Karpas-422 (cell line): ENCODE results near the gene AS3MT. TPM values are rescaled to one million over a fixed set of nuclear protein-coding genes. Genes with fewer than 3 reads are reported as not detected.

Source experiments
- DNase-seq: peaks from one replicate; pipeline ENCODE4 v3.0.0-alpha.2; 2015
- H2AFZ ChIP-seq: fragments of 200-600 bp; sonication (generic); 2 replicates; pipeline ENCODE4 v1.6.1; 2014; ENCODE audit warnings: antibody characterized with exemption, low read length, mixed read lengths
- H3K27ac ChIP-seq: fragments of 200-600 bp; sonication (generic); 2 replicates; pipeline ENCODE4 v1.5.1; 2014; ENCODE audit warnings: mild to moderate bottlenecking, low read length, moderate library complexity
- H3K27me3 ChIP-seq: fragments of 200-600 bp; sonication (generic); 2 replicates; pipeline ENCODE4 v1.6.1; 2014; ENCODE audit warnings: low read length, mixed read lengths
- H3K36me3 ChIP-seq: fragments of 200-600 bp; sonication (generic); 2 replicates; pipeline ENCODE4 v1.6.1; 2014; ENCODE audit warnings: low read length, mixed read lengths; ENCODE audit not compliant: insufficient read depth
- H3K4me1 ChIP-seq: fragments of 200-600 bp; sonication (generic); 2 replicates; pipeline ENCODE4 v1.6.1; 2014; ENCODE audit warnings: mild to moderate bottlenecking, low read length, mixed read lengths
- H3K4me2 ChIP-seq: fragments of 200-600 bp; sonication (generic); 2 replicates; pipeline ENCODE4 v1.6.1; 2014; ENCODE audit warnings: low read length, low read depth, mild to moderate bottlenecking; ENCODE audit not compliant: poor library complexity, severe bottlenecking
- H3K4me3 ChIP-seq: fragments of 200-600 bp; sonication (generic); 2 replicates; pipeline ENCODE4 v1.5.1; 2014; ENCODE audit warnings: mild to moderate bottlenecking, antibody characterized with exemption, low read length, mixed read lengths
- H3K79me2 ChIP-seq: fragments of 200-600 bp; sonication (generic); 2 replicates; pipeline ENCODE4 v1.6.1; 2014; ENCODE audit warnings: mild to moderate bottlenecking, low read length, mixed read lengths
- H3K9ac ChIP-seq: fragments of 200-600 bp; sonication (generic); 2 replicates; pipeline ENCODE4 v1.6.0; 2014; ENCODE audit warnings: low read length
- H3K9me2 ChIP-seq: fragments of 200-600 bp; sonication (generic), shearing (Covaris generic); replicated peaks from 2 replicates; pipeline ENCODE4 v1.6.0; 2014; ENCODE audit warnings: mild to moderate bottlenecking, low read length, moderate library complexity; ENCODE audit not compliant: insufficient read depth
- H3K9me3 ChIP-seq: fragments of 300-700, 200-600 bp; sonication (generic); 2 replicates; pipeline ENCODE4 v1.6.1; 2014; ENCODE audit warnings: low read length, mixed read lengths
- H4K20me1 ChIP-seq: fragments of 200-600 bp; sonication (generic); 2 replicates; pipeline ENCODE4 v1.6.1; 2014; ENCODE audit warnings: mild to moderate bottlenecking, antibody characterized with exemption, low read length, low read depth; ENCODE audit not compliant: insufficient read depth
- total RNA-seq: library from RNA; depleted of rRNA; stranded (reverse); fragments of >200 nt; shearing (Covaris generic); gene quantifications from 2 replicates; pipeline ENCODE4 v1.2.3, GENCODE V29; 2014; ENCODE audit warnings: low replicate concordance

Gene AS3MT
- total RNA-seq, 1 experiment from 2014 or later: not detected

DNA sequence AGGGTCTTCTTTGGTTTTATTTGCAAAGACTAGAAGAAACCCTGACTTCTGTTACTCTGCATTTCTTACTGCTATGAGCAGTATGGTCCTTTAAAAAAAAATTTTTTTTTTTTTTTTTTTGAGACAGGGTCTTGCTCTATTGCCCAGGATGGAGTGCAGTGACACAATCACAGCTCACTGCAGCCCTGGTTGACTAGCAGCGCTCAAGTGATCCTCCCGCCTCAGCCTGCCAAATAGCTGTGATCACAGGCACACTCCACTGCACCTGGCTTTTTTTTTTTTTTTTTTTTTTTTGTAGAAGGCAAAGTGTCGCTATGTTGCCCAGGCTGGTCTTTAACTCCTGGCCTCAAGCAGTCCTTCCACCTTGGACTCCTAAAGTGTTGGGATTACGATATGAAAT lies 66.2 kb downstream of the AS3MT start:
- Histone ChIP-seq H3K9me2 (no peaks in the 10 kb centered on the region), H3K4me2 (no peak overlapping the region), H4K20me1 (peaks cover 11% of the 10 kb centered on the region; the same call in 1 of the 2 replicates), H3K36me3 (no peaks in the 10 kb centered on the region), H3K9me3 (no peaks in the 10 kb centered on the region), H3K27ac (no peak overlapping the region), H2AFZ (no peak overlapping the region), H3K79me2 (no peaks in the 10 kb centered on the region), H3K27me3 (no peaks in the 10 kb centered on the region), H3K4me3 (no peak overlapping the region), H3K4me1 (no peaks in the 10 kb centered on the region), H3K9ac (no peak overlapping the region)
- no peak for DNase-seq

DNA sequence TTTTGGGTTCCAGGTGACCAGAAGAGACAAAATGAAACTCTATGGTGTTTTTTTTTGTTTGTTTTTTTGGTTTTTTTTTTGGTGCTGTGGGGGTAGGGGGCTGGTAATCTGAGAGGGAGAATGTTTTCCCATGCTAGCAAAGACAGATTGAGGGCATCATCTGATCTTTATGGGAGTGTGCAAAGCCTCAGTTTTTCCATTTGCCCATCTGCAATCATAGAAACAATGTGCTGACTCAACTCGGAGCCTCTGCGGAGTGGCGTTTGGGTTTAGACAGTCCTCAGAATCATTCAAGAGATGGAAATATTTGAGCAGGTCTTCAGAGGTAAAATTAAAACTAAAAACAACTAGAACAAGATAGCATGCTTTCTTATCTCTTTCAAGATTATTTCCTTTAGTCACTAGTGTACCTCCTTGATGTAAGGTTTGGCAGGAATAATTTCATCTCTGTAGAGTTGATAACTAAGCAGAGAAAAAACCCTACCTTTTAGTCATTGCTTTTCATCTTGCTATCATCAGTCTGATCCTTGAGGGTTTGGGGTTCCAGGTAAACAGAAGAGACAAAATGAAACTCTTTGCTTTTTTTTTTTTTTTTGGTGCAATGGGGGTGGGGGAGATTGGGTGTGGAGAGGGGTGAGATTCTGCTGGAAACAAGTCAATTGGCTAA lies 66.8 kb downstream of the AS3MT start:
- Histone ChIP-seq H3K79me2 (no peaks in the 10 kb centered on the region), H3K27me3 (no peaks in the 10 kb centered on the region), H3K27ac (no peak overlapping the region), H3K36me3 (no peaks in the 10 kb centered on the region), H3K9me2 (no peaks in the 10 kb centered on the region), H3K4me1 (no peaks in the 10 kb centered on the region), H4K20me1 (peaks cover 7% of the 10 kb centered on the region; the same call in 1 of the 2 replicates), H3K4me2 (no peak overlapping the region), H2AFZ (no peak overlapping the region), H3K9me3 (no peaks in the 10 kb centered on the region), H3K9ac (no peak overlapping the region), H3K4me3 (no peak overlapping the region)
- DNase-seq: no peak

DNA sequence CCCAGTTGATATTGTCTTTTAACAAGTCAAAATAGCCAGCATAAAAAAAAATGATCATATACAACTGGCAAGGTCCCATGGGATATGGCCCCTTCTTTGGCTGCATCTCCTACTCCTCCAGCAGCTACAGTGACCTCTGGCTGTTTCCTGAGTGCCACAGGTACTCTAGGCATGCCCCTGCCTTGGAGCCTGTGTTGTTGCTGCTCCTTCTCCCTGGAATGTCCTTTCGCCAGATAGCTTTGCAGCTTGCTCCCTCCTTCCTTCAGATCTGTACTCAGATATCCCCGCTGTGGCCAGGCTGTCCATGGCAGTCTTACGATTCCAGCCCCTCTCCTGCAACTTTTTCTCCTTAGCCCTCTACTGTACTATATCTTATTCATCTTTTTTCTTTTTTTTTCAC lies 72.1 kb downstream of the AS3MT start:
- Histone ChIP-seq H2AFZ (no peak overlapping the region), H3K27ac (no peak overlapping the region), H3K36me3 (no peaks in the 10 kb centered on the region), H3K9ac (no peak overlapping the region), H3K79me2 (no peaks in the 10 kb centered on the region), H3K9me3 (no peaks in the 10 kb centered on the region), H3K27me3 (no peaks in the 10 kb centered on the region), H4K20me1 (peaks cover 11% of the 10 kb centered on the region; the same call in 1 of the 2 replicates), H3K4me1 (no peaks in the 10 kb centered on the region), H3K9me2 (no peaks in the 10 kb centered on the region), H3K4me2 (no peak overlapping the region), H3K4me3 (no peak overlapping the region)
- DNase-seq: no peak

DNA sequence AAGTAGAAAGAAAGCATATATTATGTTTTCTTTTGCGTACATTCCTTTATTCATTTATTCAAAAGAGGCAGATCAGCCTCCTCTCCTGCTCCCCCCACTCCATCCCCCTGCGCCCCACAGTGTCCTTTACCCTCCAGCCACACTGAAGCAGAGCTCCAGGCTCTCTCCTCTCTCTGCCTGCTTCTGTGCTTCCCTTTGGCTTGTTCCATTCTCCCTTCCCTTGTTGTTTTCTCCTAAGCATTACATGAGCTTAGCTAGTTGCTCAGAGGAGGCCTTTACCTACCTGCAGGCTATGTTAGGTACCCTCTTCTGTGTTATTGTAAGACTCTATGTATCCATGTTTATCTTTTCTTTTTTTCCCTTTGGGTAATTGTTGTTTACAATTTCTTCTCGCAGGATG lies 76.2 kb downstream of the AS3MT start:
- Histone ChIP-seq H3K9ac (no peak overlapping the region), H3K4me3 (no peak overlapping the region)
- no peak for DNase-seq

DNA sequence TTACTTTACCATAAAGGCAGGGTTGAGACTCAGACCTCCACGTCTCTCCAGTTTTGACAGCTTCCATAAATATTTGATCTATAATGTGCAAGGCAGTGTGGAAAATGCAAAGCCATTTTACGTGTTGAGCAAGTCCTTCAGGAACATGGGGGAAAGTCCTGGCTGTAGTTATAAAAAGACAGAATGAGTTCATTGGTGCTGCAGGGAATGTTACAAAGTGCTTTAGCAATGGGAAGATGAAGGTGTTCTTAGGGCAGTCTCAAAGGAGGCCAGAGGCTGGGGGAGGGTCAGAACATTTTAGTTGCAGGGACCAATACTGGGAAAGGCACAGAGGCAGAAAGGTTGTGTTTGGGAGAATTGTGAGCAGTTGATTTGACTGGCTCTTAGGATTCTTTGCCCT lies 76.7 kb downstream of the AS3MT start:
- no peaks in the 10 kb centered on the region for H3K9me2 ChIP-seq
- peaks cover 9% of the 10 kb centered on the region; the same call in 1 of the 2 replicates for H4K20me1 ChIP-seq
- H3K9me3 ChIP-seq: no peaks in the 10 kb centered on the region
- H3K27ac ChIP-seq: no peak overlapping the region
- no peak overlapping the region for H3K4me2 ChIP-seq
- H3K9ac ChIP-seq: no peak overlapping the region
- no peaks in the 10 kb centered on the region for H3K27me3 ChIP-seq
- H3K4me1 ChIP-seq: no peaks in the 10 kb centered on the region
- DNase-seq: no peak
- no peaks in the 10 kb centered on the region for H3K36me3 ChIP-seq
- no peak overlapping the region for H2AFZ ChIP-seq
- H3K79me2 ChIP-seq: no peaks in the 10 kb centered on the region
- no peak overlapping the region for H3K4me3 ChIP-seq

More for the DNA sequence above, 76.2 kb downstream of the AS3MT start:
- Histone ChIP-seq H3K9me2 (no peaks in the 10 kb centered on the region), H4K20me1 (peaks cover 9% of the 10 kb centered on the region; the same call in 1 of the 2 replicates), H3K36me3 (no peaks in the 10 kb centered on the region), H3K79me2 (no peaks in the 10 kb centered on the region), H3K27me3 (no peaks in the 10 kb centered on the region), H3K9me3 (no peaks in the 10 kb centered on the region), H2AFZ (no peak overlapping the region), H3K4me1 (no peaks in the 10 kb centered on the region), H3K4me2 (no peak overlapping the region), H3K27ac (no peak overlapping the region)

DNA sequence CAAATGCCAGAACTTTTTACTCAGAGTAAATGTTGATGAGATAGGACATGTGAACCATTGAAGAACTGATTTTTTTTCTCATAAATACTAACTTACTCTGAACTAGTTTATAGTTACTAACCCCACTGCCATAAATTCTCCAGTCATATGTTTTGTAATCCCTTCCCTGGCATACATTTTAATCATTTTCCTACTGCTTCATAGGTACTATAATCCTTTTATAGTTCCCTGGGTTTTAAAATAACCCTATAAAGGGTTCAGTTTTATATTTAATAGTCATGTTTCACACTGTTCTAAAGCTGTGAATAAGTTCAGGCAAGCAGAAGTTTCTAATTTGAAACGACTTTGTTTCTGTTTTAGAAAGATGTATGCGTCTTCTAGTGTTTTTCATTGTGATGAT lies 77.7 kb downstream of the AS3MT start:
- DNase-seq: no peak
- no peak overlapping the region for H3K4me2 ChIP-seq
- no peaks in the 10 kb centered on the region for H3K36me3 ChIP-seq
- no peak overlapping the region for H2AFZ ChIP-seq
- H3K27ac ChIP-seq: no peak overlapping the region
- no peaks in the 10 kb centered on the region for H3K9me3 ChIP-seq
- H3K4me1 ChIP-seq: no peaks in the 10 kb centered on the region
- H3K27me3 ChIP-seq: no peaks in the 10 kb centered on the region
- no peak overlapping the region for H3K4me3 ChIP-seq
- H4K20me1 ChIP-seq: peaks cover 9% of the 10 kb centered on the region; the same call in 1 of the 2 replicates
- H3K79me2 ChIP-seq: no peaks in the 10 kb centered on the region
- H3K9me2 ChIP-seq: no peaks in the 10 kb centered on the region
- no peak overlapping the region for H3K9ac ChIP-seq

DNA sequence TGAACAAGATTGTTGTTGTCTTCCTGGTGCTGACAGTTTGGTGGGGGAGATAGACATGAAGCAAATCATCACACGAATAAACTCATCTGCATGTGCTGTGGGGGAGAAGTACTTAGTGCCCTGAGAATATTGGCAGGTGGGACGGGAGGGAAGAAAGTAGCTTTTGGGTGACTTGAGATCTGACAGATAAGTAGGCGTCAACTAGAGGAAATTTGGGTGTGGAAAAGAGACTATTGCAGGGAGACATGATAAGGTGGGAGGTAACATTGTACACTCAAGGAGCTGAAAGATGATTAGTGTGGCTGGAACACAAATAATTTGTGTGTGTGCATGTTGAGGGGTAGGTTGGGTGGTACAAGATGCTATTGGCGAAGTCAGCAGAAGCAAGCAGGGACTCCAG lies 78.9 kb downstream of the AS3MT start:
- no peak overlapping the region for H3K9ac ChIP-seq
- H3K4me1 ChIP-seq: no peaks in the 10 kb centered on the region
- H3K4me2 ChIP-seq: no peak overlapping the region
- H3K4me3 ChIP-seq: no peak overlapping the region
- H4K20me1 ChIP-seq: peaks cover 9% of the 10 kb centered on the region; the same call in 1 of the 2 replicates
- no peaks in the 10 kb centered on the region for H3K36me3 ChIP-seq
- no peak for DNase-seq
- H3K9me2 ChIP-seq: no peaks in the 10 kb centered on the region
- no peak overlapping the region for H2AFZ ChIP-seq
- H3K27me3 ChIP-seq: no peaks in the 10 kb centered on the region
- H3K27ac ChIP-seq: no peak overlapping the region
- H3K9me3 ChIP-seq: no peaks in the 10 kb centered on the region
- no peaks in the 10 kb centered on the region for H3K79me2 ChIP-seq

DNA sequence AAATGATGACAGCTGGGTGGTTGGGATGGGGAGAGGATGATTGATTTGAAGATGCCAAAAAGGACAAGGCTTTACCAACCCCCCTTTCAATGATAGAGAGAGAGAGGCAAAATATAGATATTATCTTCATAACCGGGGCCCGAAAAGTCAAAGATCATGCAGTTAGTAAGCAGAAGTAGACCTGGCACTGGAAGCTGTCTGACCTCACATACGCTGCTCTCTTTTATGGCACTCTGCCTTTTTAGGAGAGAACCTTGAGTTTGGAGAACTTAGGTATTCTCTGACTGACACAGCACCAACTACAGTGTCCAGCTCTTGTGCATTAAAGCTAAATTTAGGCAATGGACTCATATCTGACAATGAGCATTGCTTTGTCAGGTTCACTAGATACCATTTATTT lies 79.5 kb downstream of the AS3MT start:
- Histone ChIP-seq H3K4me3 (no peak overlapping the region), H3K27me3 (no peaks in the 10 kb centered on the region), H4K20me1 (peaks cover 9% of the 10 kb centered on the region; the same call in 1 of the 2 replicates), H3K9me3 (no peaks in the 10 kb centered on the region), H3K79me2 (no peaks in the 10 kb centered on the region), H2AFZ (no peak overlapping the region), H3K9ac (no peak overlapping the region), H3K27ac (no peak overlapping the region), H3K9me2 (no peaks in the 10 kb centered on the region), H3K4me2 (no peak overlapping the region), H3K4me1 (no peaks in the 10 kb centered on the region), H3K36me3 (no peaks in the 10 kb centered on the region)
- no peak for DNase-seq
